CD4-positive, alpha-beta T cell treated with Interleukin-6 for 4 hours (primary cell): Measurements from ENCODE around the gene PLB1.

Experiments
- DNase-seq: peaks from one replicate; pipeline ENCODE4 v3.0.0-alpha.2; 2020; ENCODE audit warnings: mixed read lengths

The PLB1 gene

DNA sequence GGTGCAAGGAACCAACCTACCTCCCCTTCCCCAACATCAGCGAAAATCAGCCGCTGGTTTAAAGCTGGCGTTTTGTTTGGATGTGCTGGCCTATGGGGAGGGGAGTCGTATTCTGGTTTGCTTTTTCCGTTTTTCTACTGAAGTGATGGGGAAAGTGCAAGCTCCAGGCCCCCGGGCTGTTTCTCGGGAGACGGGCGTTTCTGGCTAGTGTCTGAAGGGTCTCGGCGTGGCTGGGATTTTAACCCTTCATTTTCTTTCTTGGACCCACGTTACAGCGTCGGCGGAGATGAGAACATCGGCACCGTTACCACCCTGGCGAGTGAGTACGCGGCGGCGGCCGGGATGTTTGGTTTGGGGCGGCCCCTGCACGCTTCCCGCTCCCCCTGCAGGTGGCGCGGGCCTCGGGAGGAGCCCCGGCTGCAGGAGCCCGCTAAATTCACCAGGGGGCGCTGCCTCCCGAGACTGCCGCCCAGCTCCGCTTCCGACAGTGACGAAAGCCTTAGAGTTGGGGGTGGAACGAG, 70.7 kb downstream of the PLB1 start:
- peak; percentile 91 for DNase-seq

DNA sequence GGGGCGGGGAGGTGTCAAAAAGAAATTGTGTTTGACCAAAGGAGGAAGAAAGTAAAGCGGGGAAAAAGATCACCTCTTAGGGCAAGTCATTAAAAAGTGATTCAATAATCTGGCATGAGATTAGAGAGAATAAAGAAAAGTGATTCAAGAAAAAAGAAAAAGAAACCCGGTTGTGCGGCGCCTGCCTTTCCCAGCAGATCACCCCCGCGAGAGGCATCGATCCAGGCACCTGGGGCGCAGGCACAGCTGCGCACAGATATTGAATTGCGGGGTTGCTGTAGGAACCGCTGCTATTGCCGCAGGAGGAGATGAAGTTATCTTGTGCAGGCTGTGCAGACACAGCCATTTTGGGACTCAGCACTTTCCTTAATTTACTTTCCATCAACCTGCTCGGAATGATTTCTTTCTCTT, 71.2 kb downstream of the PLB1 start:
- DNase-seq: no peak

DNA sequence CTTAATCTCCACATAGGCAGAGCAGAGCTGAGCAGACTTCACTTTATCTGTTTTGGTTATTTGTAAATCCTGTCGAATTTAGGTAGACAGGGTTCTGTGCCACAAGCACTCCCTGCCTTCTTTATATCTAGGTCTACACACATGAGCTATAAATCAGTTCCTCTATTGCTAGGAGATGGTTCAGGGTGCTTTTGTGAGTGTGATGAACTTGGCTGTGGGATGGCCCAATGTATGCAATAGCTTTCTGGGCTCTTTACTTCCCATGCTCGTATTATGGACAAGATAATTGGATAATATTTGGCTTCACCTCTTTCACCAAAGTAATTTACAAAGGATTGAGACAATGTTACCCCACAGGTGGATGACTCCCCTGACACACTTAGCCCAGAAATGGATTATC, 72.2 kb downstream of the PLB1 start:
- DNase-seq: no peak

DNA sequence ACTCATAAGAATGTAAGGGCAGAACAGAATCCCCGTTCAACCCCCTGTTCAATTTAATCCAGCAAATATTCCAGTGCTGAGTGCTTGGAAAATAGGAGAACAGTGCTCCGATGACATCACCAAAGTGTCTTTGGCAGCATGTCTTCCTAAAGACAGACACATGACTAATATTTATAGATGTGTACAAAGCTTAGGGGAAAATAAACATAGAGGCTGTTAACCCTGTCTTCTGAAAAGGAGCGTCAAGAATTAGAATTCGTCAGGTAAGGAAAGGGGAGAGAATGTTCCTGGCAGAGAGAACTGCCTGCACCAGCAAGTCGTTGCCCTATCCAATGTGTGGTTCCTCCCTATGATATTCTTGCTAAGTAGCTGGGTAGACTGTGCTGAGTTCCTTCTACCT, 72.7 kb downstream of the PLB1 start:
- DNase-seq: no peak

DNA sequence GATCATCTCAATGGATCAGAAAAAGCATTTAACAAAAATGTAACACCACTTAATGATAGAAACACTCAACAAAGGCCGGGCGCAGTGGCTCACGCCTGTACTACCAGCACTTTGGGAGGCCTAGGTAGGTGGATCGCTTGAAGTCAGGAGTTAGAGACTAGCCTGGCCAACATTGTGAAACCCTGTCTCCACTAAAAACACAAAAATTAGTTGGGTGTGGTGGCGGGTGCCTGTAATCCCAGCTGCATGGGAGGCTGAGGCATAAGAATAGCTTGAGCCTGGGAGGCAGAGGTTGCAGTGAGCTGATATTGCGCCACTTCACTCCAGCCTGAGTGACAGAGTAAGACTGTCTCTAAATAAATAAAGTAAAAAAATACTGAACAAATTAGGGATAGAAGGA, 74.6 kb downstream of the PLB1 start:
- DNase-seq: no peak

DNA sequence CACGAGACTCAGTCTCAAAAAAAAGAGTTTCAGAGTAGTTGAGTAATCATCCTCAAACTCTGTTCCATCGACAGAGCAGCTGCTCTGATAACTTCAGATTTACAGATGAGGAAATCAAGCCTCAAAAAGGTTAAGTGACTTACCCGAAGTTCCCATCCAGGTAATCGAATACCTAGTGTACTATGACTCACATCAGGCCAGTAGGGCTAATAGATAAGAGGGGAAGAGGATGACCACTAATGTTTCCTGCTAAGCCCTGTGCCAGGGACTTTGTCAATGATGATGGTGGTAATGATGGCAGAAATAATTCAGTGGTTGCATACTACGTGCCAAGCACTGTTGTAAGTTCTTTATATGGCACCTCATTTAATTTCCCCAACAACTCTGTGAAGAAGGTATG, 80.9 kb downstream of the PLB1 start:
- no peak for DNase-seq

DNA sequence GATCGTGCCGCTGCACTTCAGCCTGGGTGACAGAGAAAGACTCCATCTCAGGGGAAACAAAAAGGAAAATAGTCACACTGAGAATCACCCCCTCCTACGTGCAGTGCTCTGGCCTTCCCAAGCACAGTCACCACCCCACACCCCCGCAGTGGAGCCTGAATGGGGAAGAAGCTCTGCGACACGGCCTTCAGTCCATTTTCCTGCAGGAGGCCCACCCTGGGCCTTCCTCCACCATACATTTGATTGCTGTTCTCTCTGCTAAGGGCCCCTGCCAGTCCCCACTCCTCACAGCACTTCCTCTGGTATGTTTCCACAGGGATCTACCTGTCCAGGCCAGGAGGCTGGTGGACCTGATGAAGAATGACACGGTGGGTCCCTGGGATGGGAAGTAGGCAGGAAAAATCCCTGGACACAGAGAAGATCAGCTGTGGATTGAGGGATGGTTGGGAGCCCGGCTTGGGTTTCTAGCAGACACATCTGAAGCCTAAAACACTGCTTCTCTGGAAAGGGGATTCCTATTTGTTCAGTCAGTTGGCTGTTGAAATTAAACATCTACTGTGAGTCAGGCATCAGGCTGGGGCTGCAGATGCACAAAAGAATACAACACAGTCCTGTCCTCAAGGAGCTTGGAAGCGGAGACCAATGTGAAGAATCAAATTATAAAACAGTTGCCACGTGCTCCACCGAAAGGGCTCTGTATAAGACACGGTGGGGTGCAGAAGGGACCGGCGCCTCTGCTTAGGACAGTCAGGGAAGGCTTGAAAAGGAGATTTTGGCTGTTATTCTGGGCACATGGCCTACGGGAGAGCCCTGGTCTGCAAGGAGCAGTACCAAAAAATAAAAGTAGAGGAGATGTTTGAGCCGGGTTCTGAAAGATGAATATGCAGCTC, 82.2 kb downstream of the PLB1 start:
- DNase-seq: no peak

DNA sequence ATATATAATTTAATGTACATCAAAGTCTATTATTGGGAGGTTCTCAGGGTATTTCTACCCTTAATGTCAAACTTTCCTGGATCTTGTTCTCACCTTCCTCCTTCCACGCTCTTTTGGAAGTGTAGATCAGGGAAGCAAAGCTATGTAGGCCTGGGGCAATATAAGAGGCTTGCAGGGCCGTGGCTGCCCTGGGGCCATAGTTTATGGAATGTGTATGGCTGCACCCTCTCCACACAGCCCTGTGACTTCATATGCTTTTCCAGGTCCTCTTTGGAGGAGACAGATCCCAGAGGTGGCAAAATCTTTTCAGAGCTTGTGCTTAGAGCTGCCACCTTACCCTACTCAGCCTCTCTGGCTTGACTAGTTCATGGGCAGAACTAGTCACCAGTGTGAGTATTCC, 82.9 kb downstream of the PLB1 start:
- no peak for DNase-seq

DNA sequence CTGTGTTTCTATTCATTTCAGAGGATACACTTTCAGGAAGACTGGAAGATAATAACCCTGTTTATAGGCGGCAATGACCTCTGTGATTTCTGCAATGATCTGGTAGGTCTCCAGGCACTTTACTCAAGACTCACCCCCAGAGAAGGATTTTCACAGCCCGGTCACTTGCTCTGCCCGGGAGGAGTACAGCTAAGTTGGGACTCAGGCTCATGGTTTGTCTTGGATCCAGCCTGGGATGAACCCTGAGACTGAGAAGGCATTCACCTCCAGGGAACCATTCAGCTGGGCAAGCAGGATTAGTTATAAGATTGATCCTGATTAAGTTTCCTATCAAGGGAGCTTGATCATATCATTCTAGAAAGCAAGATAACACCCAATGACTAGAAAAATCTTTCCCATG, 83.7 kb downstream of the PLB1 start:
- no peak for DNase-seq

DNA sequence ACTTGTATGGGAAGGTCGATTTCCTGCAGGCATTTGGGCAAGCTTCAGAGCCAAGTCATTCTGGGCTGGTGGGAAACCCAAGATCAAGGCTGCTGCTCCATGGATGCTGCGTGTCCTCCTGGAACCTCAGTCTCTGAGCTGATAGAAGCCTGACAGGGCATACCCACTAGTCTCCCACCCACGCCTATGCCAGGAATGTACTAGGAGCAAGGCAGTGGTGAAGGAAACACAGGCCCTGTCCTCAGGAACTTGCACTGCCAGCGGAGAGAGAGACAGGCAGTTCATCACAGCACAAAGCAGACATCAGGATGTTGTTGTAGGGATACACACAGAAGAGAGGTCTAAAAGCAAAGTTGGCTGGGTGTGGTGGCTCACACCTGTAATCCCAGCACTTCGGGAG, 84.2 kb downstream of the PLB1 start:
- no peak for DNase-seq

DNA sequence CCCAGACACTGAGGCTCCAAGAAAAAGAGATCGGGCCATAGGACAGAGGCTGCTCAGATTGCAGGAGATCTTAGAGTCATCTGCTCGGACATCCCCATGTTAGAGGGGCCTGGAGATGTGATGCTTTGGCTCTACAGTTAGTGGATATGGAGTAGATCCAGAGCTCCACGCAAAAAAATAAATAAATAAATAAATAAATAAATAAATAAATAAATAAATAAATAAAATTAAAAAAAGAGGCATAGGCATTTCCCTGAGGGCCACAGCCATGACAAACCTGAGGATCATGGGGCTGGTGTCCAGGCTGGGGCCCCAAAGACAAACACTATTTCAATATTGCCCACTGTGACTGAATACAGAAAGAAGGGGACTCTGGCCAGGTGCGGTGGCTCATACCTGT, 85.5 kb downstream of the PLB1 start:
- DNase-seq: no peak

DNA sequence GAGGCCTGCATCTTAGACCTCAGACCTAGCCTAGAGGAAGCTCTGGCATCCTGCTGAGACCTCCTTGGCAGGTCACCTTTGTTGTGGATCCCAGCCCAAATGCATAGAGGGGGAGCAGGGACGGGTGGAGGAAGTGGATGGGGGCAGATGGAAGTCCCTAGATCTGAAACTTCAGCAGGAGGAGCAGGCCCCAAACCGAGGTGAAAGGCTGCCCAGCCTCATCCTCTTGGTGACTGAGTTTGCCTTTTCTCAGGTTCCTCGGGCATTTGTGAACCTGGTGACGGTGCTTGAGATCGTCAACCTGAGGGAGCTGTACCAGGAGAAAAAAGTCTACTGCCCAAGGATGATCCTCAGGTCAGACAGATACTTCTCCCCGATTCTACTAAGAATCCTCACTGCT, 86.3 kb downstream of the PLB1 start:
- no peak for DNase-seq

DNA sequence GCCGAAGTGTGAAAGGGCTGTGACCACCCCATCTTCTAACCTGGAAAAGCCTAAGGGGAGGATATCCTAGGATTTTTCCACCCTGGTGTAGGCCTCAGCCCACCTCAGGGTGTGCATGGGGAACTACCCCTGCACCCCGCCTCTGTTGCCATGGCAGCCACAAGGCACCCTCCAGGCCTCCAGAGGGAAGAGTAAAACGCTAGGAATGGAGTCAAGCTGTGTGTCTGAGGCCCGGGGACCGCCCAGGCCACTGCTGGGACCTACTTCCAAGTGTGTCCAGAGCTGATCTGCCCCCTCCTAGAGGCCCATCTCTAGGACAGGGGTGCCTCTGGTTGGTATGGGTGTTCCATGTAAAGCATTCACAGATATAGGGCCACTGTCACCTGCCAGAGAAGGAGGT, 86.7 kb downstream of the PLB1 start:
- no peak for DNase-seq

DNA sequence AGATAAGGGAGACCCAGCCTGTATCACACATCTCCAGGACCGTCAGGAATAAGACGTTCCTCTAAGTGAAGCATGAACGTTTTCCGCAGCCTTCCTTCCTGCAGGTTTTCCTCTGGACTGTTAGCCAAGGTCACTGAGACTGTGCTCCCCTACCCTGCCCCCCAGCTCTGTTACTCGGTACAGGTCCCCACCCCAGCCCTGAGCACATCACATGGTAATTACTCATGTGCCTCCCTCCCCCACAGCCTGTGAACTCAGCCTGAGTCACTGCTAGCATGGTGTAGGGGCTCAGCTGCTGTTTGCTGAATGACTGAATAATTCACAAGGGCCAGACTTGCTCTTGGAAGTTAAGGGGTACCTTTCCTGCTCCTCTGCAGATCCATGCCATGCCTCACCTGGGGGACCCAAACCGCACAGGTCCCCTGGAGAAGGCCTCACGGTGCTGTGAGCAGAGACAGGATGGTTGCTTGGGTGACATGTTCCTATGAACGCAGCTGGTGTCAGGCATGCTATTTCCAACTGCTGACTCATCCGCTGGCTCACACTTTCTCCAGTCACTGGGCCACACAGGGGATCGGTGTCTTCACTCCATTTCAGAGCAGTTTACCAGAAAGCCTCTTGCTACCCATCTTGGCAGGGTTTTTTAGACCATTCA, 88.2 kb downstream of the PLB1 start:
- peak; percentile 71 for DNase-seq

DNA sequence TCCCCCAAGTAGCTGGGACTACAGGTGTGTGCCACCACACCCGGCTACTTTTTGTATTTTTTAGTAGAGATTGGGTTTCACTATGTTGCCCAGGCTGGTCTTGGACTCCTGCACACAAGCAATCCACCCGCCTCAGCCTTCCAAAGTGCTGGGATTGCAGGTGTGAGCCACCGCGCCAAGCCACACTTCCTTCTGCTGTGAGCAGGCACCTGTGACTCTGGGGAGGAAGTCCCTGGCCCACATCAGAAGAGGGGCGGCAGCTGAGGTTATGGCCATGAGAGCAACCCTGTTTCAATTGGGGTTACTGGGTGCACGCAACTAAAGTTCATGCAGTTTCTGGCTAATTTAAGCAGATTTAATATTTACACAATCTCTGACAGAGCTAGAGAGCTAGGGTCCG, 91.0 kb downstream of the PLB1 start:
- peak; percentile 79 for DNase-seq

DNA sequence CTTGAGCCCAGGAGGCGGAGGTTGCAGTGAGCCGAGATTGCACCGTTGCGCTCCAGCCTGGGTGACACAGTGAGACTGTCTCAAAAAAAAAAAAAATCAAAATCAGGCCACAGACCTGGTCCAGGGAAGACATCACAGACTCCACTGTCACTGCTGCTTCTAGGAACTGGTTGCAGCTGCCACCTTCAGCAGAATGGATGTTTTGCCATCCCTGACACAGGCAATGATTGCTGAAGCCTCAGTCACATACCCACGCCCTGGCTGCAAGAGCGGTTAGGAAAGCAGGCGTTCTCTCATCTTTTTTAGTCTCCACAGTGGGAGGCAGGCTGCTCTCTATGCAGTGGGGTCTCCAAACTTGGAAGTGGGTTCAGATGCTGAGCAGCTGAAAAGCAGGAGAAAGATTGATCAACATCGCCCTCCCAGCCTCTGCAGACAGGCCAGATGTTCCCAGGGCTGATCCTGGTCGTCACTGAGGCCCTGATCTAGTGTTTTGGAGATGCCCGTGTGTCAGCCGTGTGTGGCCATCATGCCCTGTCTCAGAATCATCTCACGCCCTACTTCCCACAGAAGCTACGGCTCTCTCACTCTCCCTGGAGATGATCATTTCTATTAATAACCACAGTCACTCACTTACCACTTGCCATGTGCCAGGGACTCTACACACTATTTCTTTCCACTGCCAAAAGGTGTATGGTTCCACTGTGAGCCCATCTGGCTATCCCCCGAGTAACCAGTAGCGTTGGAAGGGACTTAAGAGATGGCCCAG, 91.8 kb downstream of the PLB1 start:
- no peak for DNase-seq

DNA sequence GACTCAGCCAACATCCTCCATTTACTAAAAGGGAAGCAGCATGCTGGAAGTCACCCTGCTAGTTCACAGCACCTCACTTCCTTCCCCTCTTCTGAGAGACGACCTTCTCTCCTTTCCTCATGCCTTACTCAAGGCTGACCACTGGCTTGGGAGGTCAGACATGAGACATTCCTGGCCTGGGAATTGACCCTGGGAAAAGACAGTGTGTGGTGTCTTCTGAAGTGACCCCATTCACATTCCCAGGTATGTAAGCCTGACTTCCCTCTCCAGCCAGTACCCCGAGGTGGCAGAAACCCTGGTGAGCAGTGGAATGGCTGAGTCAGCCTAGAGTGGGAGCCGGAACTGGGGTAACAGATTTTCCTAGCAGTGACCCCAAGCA, 92.4 kb downstream of the PLB1 start:
- DNase-seq: no peak

DNA sequence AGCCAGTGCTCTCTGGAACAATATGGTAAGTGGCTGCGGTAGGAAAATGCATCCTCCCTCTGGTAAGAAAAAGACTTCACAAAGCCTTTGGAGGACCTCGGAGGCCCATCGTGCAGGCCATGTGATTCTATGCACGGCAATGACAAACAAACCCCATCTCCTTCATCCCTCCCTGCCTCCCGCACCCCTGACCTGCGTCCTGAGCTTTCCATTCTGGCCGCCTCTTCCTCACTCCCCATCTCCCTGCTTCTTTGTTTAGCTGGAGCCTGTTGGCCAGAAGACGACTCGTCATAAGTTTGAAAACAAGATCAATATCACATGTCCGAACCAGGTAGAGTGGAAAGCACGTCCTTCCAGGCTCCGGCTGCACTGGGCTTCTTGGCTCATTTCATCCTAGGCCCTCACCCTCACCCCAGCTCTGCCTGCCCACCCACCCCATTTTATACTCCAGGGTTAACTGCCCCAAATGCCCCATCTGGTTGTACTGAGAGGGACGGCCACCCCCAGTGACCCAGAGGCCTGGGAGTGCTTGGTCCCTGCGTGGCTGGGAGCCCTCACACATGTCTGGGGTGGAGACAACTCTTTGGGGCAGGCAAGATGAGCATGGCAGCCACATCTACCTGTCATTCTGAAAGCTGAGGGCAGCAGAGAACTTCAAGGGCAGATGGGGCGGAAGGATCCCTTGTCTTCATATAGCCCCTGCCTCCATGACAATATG, 94.0 kb downstream of the PLB1 start:
- no peak for DNase-seq

DNA sequence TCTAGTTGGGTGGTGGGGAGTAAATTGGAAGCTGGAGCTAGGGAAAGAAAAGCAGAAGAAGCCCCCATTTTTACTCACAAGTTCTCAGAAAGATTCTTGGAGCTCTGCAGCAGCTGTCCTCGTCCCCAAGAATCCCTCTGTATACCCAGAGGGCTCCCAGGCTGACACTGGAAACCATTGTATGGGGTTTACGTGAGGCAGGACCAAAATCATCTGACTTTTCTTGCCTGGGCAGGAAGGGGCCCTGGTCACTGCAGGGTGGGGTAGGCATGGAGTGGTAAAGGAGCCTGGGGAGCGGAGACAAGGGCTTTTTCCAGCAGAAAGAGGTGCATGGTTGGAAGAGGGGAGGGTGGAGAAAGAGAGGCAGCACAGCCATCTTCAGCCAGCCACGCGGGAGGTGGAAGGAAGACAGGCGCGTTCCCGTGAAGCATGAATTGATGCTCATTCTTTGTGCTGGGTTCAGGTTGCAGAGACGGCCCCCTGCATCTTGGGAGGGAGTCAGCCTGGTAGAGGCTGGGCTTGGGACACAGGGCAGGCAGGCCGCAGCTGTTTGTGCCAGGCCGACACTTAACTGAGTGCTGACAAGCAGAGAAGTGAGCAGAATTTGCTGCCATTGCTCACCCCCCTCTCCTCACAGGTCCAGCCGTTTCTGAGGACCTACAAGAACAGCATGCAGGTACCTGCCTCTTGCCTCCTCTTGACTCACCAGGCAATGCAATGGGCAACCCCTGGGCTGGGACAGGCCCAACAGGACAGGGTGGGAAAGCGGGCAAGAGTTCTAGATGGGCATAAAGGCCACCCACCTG, 94.8 kb downstream of the PLB1 start:
- no peak for DNase-seq

DNA sequence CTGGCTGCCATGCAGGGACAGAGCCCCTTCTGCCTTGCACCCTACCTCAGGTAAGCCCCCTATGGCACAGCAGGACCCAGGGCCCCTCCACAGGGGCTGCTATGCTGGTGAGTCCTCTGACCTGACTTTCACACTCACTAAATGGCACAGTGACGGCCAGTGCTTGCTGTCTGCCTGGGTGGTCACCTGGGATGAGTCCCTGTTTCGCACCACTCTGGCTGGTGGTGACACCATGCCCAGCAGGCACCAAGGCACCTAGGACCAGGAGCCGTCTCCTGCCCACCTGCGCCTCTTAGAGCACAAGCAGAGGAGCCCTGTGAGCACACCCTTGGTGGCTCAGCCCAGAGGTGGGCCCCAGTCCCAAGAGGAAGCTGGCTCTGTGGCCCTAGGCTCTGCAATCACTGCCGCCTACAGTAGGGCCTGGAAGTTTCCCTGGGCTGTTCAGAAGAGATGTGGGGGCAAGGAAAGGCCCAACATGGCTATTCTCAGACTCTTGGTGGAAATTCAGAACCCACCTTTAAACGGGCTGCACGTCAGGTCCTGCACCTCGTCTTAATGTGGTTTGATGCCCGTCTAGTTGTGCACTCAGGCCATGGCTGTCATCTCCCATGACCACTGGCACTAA, 96.0 kb downstream of the PLB1 start:
- DNase-seq: no peak

DNA sequence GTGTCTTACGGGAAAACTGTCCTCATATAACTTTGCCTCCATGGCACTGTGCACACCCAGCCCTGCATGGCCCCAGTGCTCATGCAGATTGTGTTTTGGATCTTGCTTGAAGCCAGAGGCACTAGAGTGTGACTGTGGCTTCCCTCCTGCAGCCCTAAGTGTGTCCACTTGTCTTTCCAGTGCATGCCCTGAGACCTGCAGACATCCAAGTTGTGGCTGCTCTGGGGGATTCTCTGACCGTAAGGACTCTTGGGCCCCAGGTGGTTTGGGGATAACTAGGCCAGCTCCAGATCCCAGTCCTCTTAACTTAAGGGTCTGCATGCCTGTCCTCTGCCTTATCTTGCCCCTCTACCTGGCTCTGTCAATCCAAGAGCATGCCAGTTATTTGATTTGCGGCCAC, 96.6 kb downstream of the PLB1 start:
- no peak for DNase-seq
